HG03103 (cell line): ENCODE measurements around the gene TENT4A.
"Not testable (repeated sequence)": the region's sequence is repeated elsewhere in the genome, so short reads cannot be mapped to it uniquely, and the experiment has no call there.

Experiments used
- ATAC-seq: cut with Tn5 transposase; IDR thresholded peaks from one replicate; pipeline ENCODE4 v1.9.1; 2021; ENCODE audit warnings: low read depth; ENCODE audit not compliant: unreplicated experiment

TENT4A gene

GRCh38 chr5:6713274-6714225, at the start of gene TENT4A:
TENT4A (plus strand) TSS chr5:6713432; CDS start chr5:6713984, 552 bp downstream.
- ATAC-seq: no peak

GRCh38 chr5:6666762-6667161, 46.5 kb upstream of the TENT4A start:
- no peak for ATAC-seq

- no peak for ATAC-seq
These were observed 45.6 kb upstream of the TENT4A start for GRCh38 chr5:6667648-6668047.

- not testable (repeated sequence) for ATAC-seq
These were observed 44.5 kb upstream of the TENT4A start for GRCh38 chr5:6668717-6669116.

GRCh38 chr5:6673031-6673430, 40.2 kb upstream of the TENT4A start:
- no peak for ATAC-seq

GRCh38 chr5:6673963-6674362, 39.3 kb upstream of the TENT4A start:
- no peak for ATAC-seq

- ATAC-seq: no peak
These were observed 38.8 kb upstream of the TENT4A start for GRCh38 chr5:6674421-6674820.

GRCh38 chr5:6674886-6675285, 38.3 kb upstream of the TENT4A start:
- ATAC-seq: no peak

- no peak for ATAC-seq
These were observed 37.3 kb upstream of the TENT4A start for GRCh38 chr5:6675784-6676491.

GRCh38 chr5:6676702-6677101, 36.5 kb upstream of the TENT4A start:
- ATAC-seq: no peak

GRCh38 chr5:6678385-6678784, 34.8 kb upstream of the TENT4A start:
- ATAC-seq: no peak

- no peak for ATAC-seq
These were observed 32.3 kb upstream of the TENT4A start for GRCh38 chr5:6680922-6681321.

GRCh38 chr5:6681682-6682081, 31.6 kb upstream of the TENT4A start:
- no peak for ATAC-seq

GRCh38 chr5:6682239-6682638, 31.0 kb upstream of the TENT4A start:
- ATAC-seq: no peak

GRCh38 chr5:6683241-6683640, 30.0 kb upstream of the TENT4A start:
- no peak for ATAC-seq

GRCh38 chr5:6684075-6684474, 29.2 kb upstream of the TENT4A start:
- no peak for ATAC-seq

- no peak for ATAC-seq
These were observed 26.7 kb upstream of the TENT4A start for GRCh38 chr5:6686501-6686900.

- no peak for ATAC-seq
These were observed 26.3 kb upstream of the TENT4A start for GRCh38 chr5:6686915-6687409.

- no peak for ATAC-seq
These were observed 25.7 kb upstream of the TENT4A start for GRCh38 chr5:6687505-6687904.

- no peak for ATAC-seq
These were observed 20.3 kb upstream of the TENT4A start for GRCh38 chr5:6692906-6693305.

- no peak for ATAC-seq
These were observed 14.5 kb upstream of the TENT4A start for GRCh38 chr5:6698696-6699095.
